ENCODE data around the gene GCNA. TPM values are rescaled to one million over a fixed set of nuclear protein-coding genes. Genes with fewer than 3 reads are reported as not detected.

The GCNA gene
- total RNA-seq, 2 donors from 2014 or later = 2.1 to 2.3 TPM

GRCh38 chrX:71621603-71622002, 43.4 kb downstream of the GCNA start:
- Histone ChIP-seq H3K9ac (ENCODE audit: extremely low read depth, low read length, poor library complexity, severe bottlenecking) (no peak overlapping the region), H3K36me3 (ENCODE audit: control insufficient read depth, insufficient read depth, low read length) (no peaks in the 10 kb centered on the region), H3K27ac (ENCODE audit: low read depth, low read length) (no peak overlapping the region), H3K9me3 (ENCODE audit: control insufficient read depth, low read length) (no peaks in the 10 kb centered on the region), H3K27me3 (ENCODE audit: control insufficient read depth, insufficient read depth, low read length, poor library complexity, severe bottlenecking) (no peaks in the 10 kb centered on the region), H3K4me3 (ENCODE audit: low read length) (no peak overlapping the region), H3K4me1 (ENCODE audit: control insufficient read depth, insufficient read depth, low read length) (no peaks in the 10 kb centered on the region)
- Mint-ChIP-seq H3K4me1 (no peaks in the 10 kb centered on the region), H3K27ac (no peak overlapping the region), H3K27me3 (ENCODE audit: insufficient read depth) (no peaks in the 10 kb centered on the region), H3K4me3 (no peak overlapping the region), H3K9me3 (peaks cover 76% of the 10 kb centered on the region), H3K36me3 (ENCODE audit: low read depth) (no peaks in the 10 kb centered on the region)
- 87 to 94% methylated on average over 2 to 6 of the region's 6 CpGs for whole genome bisulfite sequencing, 2 experiments (ENCODE audit: insufficient coverage in 1 of 2, insufficient read length in 1 of 2)
- DNase-seq = no peak
- TF ChIP-seq CTCF (conservative IDR thresholded peaks at IDR 0.05) = no peak

GRCh38 chrX:71622032-71622575, 43.9 kb downstream of the GCNA start:
- H3K9me3 Mint-ChIP-seq = peaks cover 77% of the 10 kb centered on the region
- no peak for DNase-seq
- H3K27ac Mint-ChIP-seq = no peak overlapping the region
- no peak overlapping the region for H3K4me3 Mint-ChIP-seq
- no peaks in the 10 kb centered on the region for H3K36me3 Mint-ChIP-seq (ENCODE audit: low read depth)
- Histone ChIP-seq H3K27me3 (ENCODE audit: control insufficient read depth, insufficient read depth, low read length, poor library complexity, severe bottlenecking) (no peaks in the 10 kb centered on the region), H3K9ac (ENCODE audit: extremely low read depth, low read length, poor library complexity, severe bottlenecking) (no peak overlapping the region), H3K4me1 (ENCODE audit: control insufficient read depth, insufficient read depth, low read length) (no peaks in the 10 kb centered on the region), H3K27ac (ENCODE audit: low read depth, low read length) (no peak overlapping the region), H3K4me3 (ENCODE audit: low read length) (no peak overlapping the region), H3K9me3 (ENCODE audit: control insufficient read depth, low read length) (no peaks in the 10 kb centered on the region), H3K36me3 (ENCODE audit: control insufficient read depth, insufficient read depth, low read length) (no peaks in the 10 kb centered on the region)
- no peaks in the 10 kb centered on the region for H3K27me3 Mint-ChIP-seq (ENCODE audit: insufficient read depth)
- TF ChIP-seq CTCF (conservative IDR thresholded peaks at IDR 0.05) = no peak
- H3K4me1 Mint-ChIP-seq = no peaks in the 10 kb centered on the region
- 80 to 94% methylated on average over 1 to 8 of the region's 9 CpGs for WGBS, 2 experiments (ENCODE audit: insufficient coverage in 1 of 2, insufficient read length in 1 of 2)

- Mint-ChIP-seq H3K4me1 (no peaks in the 10 kb centered on the region), H3K4me3 (no peak overlapping the region), H3K9me3 (peaks cover 75% of the 10 kb centered on the region), H3K36me3 (ENCODE audit: low read depth) (no peaks in the 10 kb centered on the region), H3K27me3 (ENCODE audit: insufficient read depth) (no peaks in the 10 kb centered on the region), H3K27ac (peak overlapping the region; percentile 75)
- H3K9ac ChIP-seq (ENCODE audit: extremely low read depth, low read length, poor library complexity, severe bottlenecking) = no peak overlapping the region
- no peak overlapping the region for H3K4me3 ChIP-seq (ENCODE audit: low read length)
- no peaks in the 10 kb centered on the region for H3K4me1 ChIP-seq (ENCODE audit: control insufficient read depth, insufficient read depth, low read length)
- 62% methylated on average over 11 of the region's 13 CpGs; no CpG with 5 or more reads in 1 of the 2 experiments for WGBS, 2 experiments (ENCODE audit: insufficient coverage in 1 of 2, insufficient read length in 1 of 2)
- H3K36me3 ChIP-seq (ENCODE audit: control insufficient read depth, insufficient read depth, low read length) = no peaks in the 10 kb centered on the region
- H3K27me3 ChIP-seq (ENCODE audit: control insufficient read depth, insufficient read depth, low read length, poor library complexity, severe bottlenecking) = no peaks in the 10 kb centered on the region
- DNase-seq = peak; percentile 88
- H3K9me3 ChIP-seq (ENCODE audit: control insufficient read depth, low read length) = no peaks in the 10 kb centered on the region
- no peak overlapping the region for H3K27ac ChIP-seq (ENCODE audit: low read depth, low read length)
- peak; percentile 42 for TF ChIP-seq CTCF (conservative IDR thresholded peaks at IDR 0.05)
These were observed 44.6 kb downstream of the GCNA start for GRCh38 chrX:71622576-71623450.

Data from endodermal cell (in vitro differentiated cells).